ENCODE data around the gene ABLIM2.

Gene ABLIM2

DNA sequence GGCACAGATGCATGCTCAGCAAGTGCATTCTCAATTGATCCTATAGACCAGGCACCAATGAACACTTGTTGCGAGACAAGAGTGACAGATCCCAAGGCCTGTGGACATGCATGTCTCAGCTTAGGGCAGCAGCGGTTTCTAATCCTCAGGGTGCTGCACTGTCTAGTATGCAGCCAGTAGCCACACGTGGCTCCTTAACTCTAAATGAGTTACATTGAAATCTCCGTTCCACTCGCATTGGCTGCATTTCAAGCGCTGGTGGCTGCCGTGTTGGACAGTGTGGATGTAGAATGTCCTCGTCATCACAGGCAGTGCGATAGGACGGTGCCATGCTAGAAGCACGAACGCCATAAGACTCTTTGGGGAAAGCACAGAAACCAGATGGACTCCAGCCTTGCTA is 194.9 kb downstream of the ABLIM2 start:
- DNase-seq (ENCODE audit: extremely low read depth, insufficient read length), result no peak
- TF ChIP-seq, protein P1, sequence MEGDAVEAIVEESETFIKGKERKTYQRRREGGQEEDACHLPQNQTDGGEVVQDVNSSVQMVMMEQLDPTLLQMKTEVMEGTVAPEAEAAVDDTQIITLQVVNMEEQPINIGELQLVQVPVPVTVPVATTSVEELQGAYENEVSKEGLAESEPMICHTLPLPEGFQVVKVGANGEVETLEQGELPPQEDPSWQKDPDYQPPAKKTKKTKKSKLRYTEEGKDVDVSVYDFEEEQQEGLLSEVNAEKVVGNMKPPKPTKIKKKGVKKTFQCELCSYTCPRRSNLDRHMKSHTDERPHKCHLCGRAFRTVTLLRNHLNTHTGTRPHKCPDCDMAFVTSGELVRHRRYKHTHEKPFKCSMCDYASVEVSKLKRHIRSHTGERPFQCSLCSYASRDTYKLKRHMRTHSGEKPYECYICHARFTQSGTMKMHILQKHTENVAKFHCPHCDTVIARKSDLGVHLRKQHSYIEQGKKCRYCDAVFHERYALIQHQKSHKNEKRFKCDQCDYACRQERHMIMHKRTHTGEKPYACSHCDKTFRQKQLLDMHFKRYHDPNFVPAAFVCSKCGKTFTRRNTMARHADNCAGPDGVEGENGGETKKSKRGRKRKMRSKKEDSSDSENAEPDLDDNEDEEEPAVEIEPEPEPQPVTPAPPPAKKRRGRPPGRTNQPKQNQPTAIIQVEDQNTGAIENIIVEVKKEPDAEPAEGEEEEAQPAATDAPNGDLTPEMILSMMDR (IDR thresholded peaks at IDR 0.05; ENCODE audit: insufficient read depth, low read length, poor library complexity, severe bottlenecking), result no peak
- no peak overlapping the region for H3K4me3 ChIP-seq (replicated peaks; ENCODE audit: low read depth, low read length)
- H3K27me3 ChIP-seq (replicated peaks; ENCODE audit: control insufficient read depth, insufficient read depth, low read length), result no peaks in the 10 kb centered on the region
- no peaks in the 10 kb centered on the region for H3K36me3 ChIP-seq (ENCODE audit: control insufficient read depth, insufficient read depth, low read length)

DNA sequence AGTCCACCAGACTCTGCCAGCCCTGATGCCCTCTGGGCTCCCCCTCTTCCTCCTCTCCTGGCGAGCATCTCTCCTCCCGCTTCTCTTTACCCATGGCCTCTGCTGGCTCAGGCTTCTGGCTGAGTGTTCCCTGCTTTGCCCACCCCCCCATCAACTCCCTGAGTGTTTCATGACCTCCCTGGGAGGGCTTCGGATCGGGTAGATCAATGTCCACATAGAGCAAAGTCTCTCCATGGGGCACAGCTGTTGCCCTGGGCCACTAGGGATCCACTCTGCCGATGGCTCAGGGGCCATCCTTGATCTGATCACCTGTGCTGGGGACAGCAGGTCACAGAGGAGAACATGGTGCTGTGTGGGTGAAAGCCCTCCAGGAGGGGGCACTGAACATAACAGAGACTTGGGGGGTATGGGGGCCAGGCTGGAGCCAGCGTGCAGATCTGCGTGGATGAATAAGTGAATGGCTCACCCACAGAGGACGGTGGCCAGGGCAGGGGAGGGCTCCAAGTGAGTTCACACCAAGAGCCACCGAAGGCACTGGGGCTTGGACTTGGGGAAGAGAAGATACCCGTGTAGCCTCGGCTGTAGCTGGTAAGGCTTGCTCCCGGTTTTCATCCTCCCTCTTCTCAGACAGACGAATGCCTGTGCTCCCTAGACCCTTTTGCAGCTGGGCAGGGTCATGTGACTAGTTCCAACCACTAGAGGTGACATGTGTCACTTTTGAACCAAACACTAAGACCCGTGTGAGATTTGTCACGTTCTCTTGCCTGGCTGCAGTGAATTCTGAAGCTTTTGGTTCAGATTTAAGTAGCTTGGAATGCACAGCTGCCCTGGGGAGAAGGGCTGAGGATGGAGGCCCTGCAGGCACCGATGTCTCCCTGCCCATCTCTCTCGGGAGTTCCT is 195.8 kb downstream of the ABLIM2 start:
- Histone ChIP-seq H3K27me3 (replicated peaks; ENCODE audit: control insufficient read depth, insufficient read depth, low read length) (no peaks in the 10 kb centered on the region), H3K4me3 (replicated peaks; ENCODE audit: low read depth, low read length) (no peak overlapping the region)
- TF ChIP-seq, protein P1 (IDR thresholded peaks at IDR 0.05; ENCODE audit: insufficient read depth, low read length, poor library complexity, severe bottlenecking), result no peak

DNA sequence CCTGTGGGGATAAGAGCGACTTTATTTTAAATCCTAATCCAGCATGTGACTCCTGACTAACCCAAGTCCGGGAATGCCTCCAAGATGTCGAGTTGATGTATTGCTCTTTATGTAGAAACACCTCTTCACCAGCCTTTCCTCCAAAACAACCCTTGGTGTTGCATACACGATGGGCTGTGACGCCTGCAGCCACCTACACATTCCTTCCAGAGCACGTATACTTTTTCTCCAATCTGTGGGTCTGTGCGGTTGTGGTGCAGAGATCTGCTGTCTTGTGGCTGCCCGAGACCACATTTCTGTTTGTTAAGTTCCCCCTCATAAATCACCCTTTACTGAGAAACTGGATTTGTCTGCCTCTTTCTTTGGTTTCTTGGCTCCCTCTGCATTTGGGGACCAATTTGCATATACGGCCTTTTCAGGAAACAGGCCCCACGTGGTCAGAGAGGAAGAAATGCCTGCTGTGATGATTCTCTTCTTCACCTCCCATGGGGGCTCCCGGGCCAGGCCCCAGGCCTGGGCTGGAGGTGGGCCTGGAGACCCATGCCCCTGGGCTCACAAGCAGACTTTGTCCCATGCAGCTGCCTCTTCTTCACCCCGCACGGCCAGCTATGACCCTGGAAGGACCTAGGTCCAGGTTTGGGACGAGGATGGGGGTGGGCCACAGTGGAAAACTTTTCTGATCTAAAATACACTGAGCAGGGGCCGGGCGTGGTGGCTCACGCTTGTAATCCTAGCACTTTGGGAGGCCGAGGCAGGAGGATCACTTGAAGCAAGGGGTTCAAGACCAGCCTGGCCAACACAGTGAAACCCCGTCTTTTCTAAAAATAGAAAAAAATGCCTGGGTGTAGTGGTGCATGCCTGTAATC is 197.6 kb downstream of the ABLIM2 start:
- Histone ChIP-seq H3K4me3 (replicated peaks; ENCODE audit: low read depth, low read length) (no peak overlapping the region), H3K27me3 (replicated peaks; ENCODE audit: control insufficient read depth, insufficient read depth, low read length) (no peaks in the 10 kb centered on the region), H3K36me3 (ENCODE audit: control insufficient read depth, insufficient read depth, low read length) (no peaks in the 10 kb centered on the region)
- DNase-seq (ENCODE audit: extremely low read depth, insufficient read length), result no peak
- TF ChIP-seq, protein P1 (IDR thresholded peaks at IDR 0.05; ENCODE audit: insufficient read depth, low read length, poor library complexity, severe bottlenecking), result no peak

More for the DNA sequence above, 195.8 kb downstream of the ABLIM2 start:
- no peak for DNase-seq (ENCODE audit: extremely low read depth, insufficient read length)
- H3K36me3 ChIP-seq (ENCODE audit: control insufficient read depth, insufficient read depth, low read length), result no peaks in the 10 kb centered on the region

DNA sequence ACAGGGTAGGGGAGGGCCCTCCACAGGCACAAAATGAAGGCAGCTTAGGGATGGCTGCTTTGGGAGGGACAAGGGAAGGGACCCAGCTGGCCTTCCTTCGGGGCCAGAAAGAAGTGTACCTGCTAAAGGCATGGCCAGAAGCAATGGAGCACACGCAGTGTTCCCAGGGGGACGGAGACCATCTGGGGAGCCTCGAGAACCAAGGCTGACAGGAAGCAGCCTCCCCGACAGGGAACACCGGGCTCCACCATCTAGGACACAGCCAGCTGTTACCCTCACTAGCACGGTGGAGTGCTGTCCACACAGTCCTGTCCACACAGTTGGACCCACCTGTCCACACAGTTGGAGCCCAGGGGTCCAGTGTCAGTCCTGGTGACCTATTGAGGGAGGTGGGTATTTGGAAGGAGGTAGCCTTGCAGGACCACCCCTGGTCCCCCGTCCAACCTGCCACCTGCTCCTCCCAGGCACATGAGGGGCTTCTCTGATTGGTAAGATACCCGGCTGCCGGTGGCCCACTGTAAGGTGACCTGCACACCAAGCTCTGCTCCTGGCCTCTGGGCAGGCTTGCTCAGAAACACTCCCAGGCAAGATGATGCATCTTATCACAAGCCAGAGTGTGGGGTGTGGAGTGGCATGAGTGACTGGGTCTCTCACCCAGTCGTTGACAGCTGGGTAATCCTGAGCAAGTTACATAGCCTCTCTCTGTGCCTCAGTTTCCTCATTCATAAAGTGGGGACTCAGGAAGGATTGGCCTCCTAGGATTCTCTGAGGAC is 198.4 kb downstream of the ABLIM2 start:
- DNase-seq (ENCODE audit: extremely low read depth, insufficient read length), result no peak
- no peaks in the 10 kb centered on the region for H3K36me3 ChIP-seq (ENCODE audit: control insufficient read depth, insufficient read depth, low read length)

DNA sequence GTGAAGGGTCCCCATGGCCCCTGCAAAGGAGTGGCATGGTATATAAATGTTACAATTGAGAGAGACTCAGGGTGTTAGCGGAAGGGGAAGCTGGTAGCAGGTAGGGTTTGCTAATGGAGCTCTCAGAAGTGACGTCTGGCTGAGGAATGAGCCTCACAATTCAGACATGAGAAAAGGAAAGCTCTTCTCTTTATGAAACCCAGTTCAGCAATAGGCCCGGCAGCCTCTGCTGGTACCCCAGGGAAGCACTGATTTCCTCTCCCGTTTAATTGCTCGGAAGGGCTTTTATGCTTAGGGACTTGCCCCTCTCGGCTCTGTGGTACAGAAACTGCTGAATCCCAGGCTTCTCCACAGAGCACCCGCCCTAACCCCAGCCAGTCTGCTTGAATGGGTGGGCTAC is 199.5 kb downstream of the ABLIM2 start:
- H3K27me3 ChIP-seq (replicated peaks; ENCODE audit: control insufficient read depth, insufficient read depth, low read length), result no peaks in the 10 kb centered on the region
- no peaks in the 10 kb centered on the region for H3K36me3 ChIP-seq (ENCODE audit: control insufficient read depth, insufficient read depth, low read length)
- no peak for DNase-seq (ENCODE audit: extremely low read depth, insufficient read length)
- H3K4me3 ChIP-seq (replicated peaks; ENCODE audit: low read depth, low read length), result no peak overlapping the region
- TF ChIP-seq, protein P1 (IDR thresholded peaks at IDR 0.05; ENCODE audit: insufficient read depth, low read length, poor library complexity, severe bottlenecking), result no peak

More for the DNA sequence above, 198.4 kb downstream of the ABLIM2 start:
- TF ChIP-seq, protein P1 (IDR thresholded peaks at IDR 0.05; ENCODE audit: insufficient read depth, low read length, poor library complexity, severe bottlenecking), result no peak
- Histone ChIP-seq H3K27me3 (replicated peaks; ENCODE audit: control insufficient read depth, insufficient read depth, low read length) (no peaks in the 10 kb centered on the region), H3K4me3 (replicated peaks; ENCODE audit: low read depth, low read length) (no peak overlapping the region)

Measured in GM06990 (cell line).